H4 (cell line): ENCODE results near the gene EMSY. TPM values are rescaled to one million over a fixed set of nuclear protein-coding genes. Genes with fewer than 3 reads are reported as not detected.
"Not testable (repeated sequence)": the region's sequence is repeated elsewhere in the genome, so short reads cannot be mapped to it uniquely, and the experiment has no call there.

Source experiments
- DNase-seq: peaks from one replicate; pipeline ENCODE4 v3.0.0-alpha.2; 2015; ENCODE audit warnings: low spot score
- total RNA-seq: library from RNA; depleted of rRNA; stranded (reverse); fragments of >200 nt; shearing (Covaris generic); gene quantifications from 2 replicates; pipeline ENCODE4 v1.2.3, GENCODE V29; 2014

The EMSY gene
- total RNA-seq, 1 experiment from 2014 or later, result 20.4 TPM

GRCh38 chr11:76572181-76572875, 127.5 kb downstream of the EMSY start:
- DNase-seq, result not testable (repeated sequence)

DNA sequence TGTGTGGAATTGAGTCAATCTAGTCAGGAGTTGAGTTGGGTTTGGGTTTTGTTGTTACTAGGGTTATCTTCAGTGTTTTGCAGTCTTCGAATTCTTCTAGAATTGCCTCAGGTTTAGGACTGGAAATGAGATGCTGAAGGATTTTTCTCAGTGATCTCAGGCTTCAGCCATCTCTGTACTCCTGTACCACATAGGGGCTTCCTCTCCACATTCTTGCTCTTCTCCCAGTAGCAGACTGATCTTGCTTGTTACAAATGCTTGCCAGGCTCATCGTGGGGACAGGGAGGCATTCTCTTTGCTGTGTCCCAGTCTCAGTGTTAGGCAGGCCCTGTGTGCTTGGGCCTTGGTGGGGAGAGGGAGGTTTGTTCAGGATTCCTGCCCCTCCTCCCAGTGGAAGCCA, 129.6 kb downstream of the EMSY start:
- DNase-seq, result no peak

DNA sequence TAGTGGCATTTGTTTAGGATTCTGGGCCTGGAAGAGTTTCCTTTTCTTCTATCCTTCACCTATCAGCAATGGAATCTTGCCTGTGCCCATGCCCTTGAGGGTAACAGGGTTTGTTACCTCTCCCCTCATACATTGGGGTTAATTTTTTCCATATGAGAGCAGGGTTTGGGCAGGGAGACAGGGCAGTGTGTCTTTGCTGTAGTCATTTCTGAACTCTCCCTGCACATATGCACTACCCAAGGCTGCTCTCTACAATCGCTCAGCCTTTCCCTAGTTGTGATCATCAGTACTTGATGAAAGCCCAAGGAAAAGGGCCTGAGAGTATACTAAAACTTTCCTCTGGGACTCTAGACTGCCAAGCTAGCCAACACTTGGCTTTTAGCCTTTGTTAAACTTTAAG, 130.1 kb downstream of the EMSY start:
- no peak for DNase-seq

DNA sequence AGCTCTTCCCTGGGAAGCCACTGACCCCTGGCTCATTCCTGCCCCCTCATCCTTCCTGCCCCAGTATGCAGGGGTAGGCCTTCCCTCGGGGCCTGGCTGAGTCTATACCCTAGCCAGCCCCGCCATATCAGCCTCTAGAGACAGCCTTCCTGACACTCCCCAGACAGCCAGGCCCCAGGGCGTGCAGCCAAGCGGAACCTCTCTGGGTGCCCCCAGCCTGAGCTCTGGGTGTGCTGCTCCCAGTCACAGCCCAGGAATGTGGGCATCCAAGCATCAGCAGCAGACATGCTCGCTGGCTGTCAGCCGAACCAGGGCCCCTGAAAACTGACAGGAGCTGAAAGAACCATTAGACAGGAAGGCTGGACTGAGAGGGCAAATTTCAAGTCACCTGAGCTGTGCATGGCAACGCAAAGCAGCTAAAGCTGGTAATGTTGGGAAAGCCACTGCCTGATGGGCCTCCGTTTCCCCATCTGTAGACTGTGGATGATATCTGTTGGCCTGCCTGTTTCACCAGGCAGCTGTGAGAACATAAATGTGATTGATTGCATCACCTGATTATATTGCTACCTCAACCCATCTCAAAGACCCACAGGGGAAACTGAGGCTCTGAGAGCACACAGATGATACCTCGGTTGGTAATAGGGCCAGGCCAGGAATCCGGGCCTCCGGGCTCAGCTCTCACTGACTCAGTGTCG, 132.6 kb downstream of the EMSY start:
- peak; percentile 71 for DNase-seq

DNA sequence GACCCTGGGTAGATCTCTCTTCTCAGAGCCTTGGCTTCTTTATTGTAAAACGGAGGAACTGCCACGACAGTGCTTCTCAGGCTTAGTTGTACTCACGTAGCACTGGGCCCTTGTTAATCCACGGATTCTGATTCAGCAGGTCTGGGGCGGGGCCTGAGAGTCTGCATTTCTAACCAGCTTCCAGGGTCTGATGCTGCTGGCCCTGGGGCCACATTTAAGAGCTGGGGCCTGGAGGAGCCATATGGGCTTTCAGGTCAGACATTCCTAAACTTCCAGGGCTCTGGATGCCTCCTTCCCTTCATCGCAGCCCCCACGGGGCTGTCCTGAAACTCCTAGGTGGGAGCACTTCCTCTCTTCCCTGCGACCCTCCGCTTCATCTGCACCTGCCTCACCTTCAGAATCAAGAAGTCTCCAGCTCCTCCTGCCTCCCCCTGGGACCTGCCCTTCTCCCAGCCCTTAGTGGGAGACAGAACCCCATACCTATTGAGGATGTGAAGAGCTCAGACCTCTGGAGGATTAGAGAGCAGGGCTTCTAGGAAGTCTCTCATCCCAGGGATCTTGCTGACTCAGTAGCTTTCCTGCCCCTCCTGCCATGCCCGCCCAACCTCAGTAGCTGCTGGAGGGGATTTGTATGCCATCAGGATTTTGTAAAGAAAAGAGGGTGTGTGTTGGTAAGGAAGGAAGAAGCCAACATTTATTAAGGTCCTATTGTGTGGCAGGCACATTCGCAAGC, 133.3 kb downstream of the EMSY start:
- no peak for DNase-seq

- no peak for DNase-seq
Measured at GRCh38 chr11:76578654-76579055, 133.8 kb downstream of the EMSY start.

DNA sequence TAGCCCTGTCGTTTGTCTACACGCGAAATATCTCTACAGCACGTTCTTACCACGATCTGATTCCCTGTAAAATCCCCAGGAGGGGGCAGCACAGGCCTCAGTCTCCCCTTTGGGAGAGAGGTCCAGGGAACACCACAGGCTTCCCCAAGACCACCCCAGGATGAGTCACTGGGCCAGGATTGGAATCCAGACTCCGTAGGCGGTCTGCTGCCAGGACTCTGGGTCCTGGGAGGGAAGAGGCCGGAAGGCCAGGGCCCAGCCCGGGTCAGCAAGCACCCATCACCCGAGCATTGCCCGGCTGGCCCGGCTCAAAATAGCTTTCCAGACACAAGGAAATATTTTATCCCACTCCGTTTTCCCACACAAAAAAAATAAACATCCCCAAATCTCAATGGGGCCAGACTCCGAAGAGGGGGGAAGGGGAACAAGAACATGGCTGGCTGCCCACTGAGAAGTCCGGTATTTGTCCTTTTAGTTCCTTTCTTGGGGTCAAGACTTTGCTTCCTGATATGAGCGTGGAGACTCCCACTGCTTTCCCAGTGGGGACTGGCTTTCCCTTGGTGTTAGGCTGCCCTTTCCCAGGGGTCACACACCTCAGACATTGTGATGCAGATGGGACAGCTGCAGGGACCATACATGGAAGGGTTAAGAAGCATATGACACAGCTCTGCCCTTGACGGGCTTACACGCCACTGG, 134.4 kb downstream of the EMSY start:
- no peak for DNase-seq

DNA sequence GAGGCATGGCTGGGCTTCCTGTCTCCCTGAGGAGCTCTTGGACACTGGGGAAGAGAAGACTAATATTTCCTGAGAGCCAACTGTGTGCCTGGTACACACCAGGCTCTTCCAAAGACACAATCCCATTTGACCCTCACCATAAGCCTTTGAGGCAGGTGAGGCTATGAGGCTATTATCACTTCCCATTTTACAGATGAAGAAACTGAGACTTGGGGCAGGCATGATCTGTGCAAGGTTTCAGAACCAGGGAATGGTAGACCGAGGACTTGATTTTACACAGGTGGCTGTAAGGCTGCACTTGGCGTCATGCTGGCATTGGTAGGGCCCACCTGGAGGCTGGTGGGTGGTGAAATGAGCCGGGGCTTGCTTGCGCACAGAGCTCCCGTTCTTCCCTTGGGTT, 134.9 kb downstream of the EMSY start:
- DNase-seq, result no peak

GRCh38 chr11:76582471-76582870, 137.7 kb downstream of the EMSY start:
- DNase-seq, result not testable (repeated sequence)

DNA sequence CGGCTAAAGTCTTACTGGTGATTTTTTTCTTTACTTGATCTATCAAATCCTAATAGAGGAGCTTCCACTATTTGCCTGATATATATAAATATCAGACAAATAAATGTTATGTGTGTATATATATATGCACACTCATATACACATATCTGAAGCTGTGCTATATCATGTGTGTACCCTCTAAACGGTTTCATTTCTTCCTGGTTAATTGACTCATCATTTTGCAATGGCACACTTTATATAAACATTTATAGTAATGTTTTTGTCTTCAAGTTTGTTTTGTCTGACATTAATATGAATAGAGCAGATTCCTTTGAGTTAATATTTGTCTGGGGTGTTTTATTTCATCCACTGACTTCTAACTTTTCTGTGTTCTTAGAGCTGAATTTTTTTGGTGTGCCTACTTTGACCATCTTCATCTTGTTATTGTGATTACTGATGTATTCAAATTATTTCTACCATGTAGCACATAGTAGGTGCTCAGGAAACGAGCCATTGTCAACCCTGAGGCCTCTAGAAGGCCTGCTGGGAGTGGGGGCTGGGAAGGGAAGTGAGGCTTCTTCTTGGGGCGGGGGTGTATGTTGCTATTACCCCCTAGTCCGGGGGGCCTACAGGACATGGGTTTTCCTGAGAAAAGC, 143.1 kb downstream of the EMSY start:
- DNase-seq, result no peak

- DNase-seq, result no peak
Measured at GRCh38 chr11:76588455-76589325, 143.9 kb downstream of the EMSY start.

DNA sequence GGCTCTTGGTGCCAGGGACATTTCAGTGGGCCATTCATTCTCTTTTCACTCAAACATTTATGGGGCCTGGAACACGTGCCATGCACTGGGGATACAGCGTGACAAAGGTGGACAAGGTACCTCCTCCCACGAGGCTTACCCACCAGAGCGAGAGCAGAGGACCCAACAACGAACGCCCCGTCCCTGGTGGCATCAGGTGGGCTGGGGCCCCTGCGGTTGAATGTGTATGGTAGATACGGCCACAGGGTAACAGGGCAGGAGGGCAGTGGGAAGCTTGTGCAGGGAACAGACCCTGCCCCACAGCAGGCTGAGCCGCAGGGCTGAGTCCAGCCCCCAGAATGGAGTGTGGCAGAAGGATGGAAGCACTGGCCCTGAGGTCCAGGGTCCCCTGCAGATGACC, 144.7 kb downstream of the EMSY start:
- no peak for DNase-seq

DNA sequence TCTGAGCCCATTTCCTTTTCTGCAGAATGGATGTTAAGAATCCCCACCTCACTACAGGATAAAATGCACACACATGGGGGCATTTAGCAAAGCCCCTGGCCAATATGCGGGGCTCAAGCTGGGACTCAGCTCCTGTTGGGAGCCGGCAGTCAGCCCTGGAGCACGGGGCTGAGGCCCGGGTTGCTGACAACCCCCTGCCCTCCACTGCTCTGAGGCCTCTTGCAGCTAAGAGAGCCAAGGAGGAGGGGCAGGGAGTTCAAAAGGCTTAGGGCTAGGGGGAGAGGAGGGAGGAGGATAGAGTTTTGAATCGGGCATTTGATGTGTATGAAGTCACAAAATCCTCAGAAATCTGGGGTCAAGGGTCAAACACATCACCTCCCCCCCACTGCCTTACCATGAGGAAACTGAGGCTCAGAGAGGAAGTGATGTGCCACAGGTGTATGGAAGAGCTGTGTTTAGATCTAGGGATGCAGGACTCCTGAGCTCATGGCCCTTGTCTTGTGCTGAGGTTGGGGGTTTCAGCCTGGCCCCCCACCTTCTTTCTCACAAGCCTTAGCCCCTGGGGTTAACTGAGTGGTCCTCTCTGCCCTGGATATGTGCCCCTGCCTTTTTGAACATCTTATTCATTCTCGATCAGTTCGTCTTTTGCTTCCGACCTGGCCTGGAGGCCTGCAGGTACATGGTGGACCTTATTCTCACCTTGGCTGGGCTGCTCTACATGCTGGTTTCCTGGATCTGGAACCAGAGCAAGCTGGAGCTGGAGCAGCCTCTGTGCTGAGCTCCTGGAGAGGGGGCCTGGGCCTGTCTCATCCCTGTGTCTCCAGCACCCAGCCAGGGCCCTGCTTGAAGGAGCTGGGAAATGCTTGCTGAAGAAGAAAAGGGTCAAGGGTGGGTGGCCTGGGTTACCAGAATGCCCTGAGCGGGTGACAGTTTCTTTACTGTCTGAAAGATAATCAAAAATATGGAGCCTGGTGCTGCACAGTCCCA, 145.4 kb downstream of the EMSY start:
- no peak for DNase-seq

- no peak for DNase-seq
Measured at GRCh38 chr11:76591416-76591815, 146.6 kb downstream of the EMSY start.

DNA sequence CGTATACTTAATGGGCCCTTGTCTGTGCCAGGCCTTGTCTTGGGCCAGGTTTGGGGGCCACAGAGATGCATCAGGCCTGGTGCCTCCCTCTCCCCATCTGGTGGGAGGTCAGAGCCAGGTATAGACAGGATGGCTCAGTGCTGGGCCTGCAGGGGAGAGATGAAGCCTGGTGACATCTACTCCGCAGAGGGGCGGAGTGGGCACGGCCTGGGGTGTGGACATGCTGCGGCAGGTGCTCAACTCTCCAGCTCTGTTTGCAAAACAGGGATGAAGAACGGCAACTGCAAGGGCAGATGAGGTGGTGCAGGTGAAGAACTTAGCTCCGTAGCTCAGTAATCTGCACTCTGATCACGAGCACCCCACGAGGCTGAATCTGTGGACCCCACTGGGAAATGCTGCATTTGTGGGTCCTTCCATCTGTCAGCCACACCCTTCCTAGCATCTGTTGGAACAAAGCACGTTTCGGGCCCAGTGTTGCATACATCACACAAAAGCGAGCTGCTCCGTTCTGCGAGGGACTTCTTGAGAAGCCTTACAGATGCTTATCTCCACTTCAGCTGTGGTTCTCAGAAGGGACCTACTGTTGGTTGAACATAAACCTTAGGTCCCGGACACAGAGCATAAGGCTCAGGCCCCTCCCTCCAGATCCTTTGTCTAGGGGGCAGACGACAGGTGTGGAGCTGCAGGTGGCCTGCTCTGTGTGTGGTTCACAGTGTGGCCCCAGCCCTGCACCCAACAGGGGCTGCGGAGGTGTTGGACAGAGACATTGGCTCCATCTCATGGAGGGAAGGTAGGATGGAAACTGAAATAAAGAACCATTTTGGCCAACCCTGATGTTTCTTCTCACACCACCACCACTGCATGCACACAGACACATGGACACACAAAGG, 147.5 kb downstream of the EMSY start:
- DNase-seq, result no peak

- DNase-seq, result no peak
Measured at GRCh38 chr11:76592961-76593360, 148.1 kb downstream of the EMSY start.

- DNase-seq, result not testable (repeated sequence)
Measured at GRCh38 chr11:76595091-76595490, 150.3 kb downstream of the EMSY start.

DNA sequence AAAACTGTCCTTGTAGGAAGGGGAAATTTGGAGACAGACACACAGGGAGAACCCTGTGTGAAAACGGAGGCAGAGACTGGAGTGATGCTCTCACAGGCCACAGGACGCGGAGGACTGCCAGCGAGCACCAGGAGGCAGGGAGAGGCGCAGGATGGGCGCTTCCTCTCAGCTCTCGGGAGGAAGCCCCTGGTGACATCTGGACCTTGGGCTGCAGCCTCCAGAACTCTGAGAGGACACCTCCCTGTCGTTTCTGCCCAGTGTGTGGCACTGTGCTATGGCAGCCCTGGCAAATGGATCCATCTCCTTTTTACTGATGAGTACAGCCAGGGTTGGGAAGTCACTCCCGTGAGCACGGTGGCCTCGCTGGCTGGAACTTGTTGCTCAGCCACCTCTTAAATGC, 151.8 kb downstream of the EMSY start:
- no peak for DNase-seq
